NCI-H82 treated with DMSO at 0.1 percent for 48 hours (cell line): ENCODE data around the gene HELT.
"Not testable (repeated sequence)": the region's sequence is repeated elsewhere in the genome, so short reads cannot be mapped to it uniquely, and the experiment has no call there.

ENCODE experiments used
- DNase-seq: peaks from one replicate; lab custom pipeline; 2025; ENCODE audit not compliant: unreplicated experiment; lab: John Stamatoyannopoulos, UW

The HELT gene

GRCh38 chr4:185036019-185036418 is 17.7 kb downstream of the HELT start:
- DNase-seq = no peak

GRCh38 chr4:185036842-185037241 is 18.6 kb downstream of the HELT start:
- DNase-seq = no peak

GRCh38 chr4:185039508-185040273 is 21.4 kb downstream of the HELT start:
- DNase-seq = no peak

- no peak for DNase-seq
Observed at GRCh38 chr4:185040523-185040922, 22.2 kb downstream of the HELT start.

- DNase-seq = not testable (repeated sequence)
Observed at GRCh38 chr4:185050286-185050685, 32.0 kb downstream of the HELT start.

- DNase-seq = not testable (repeated sequence)
Observed at GRCh38 chr4:185051283-185051682, 33.0 kb downstream of the HELT start.

- DNase-seq = no peak
Observed at GRCh38 chr4:185053746-185054145, 35.5 kb downstream of the HELT start.

- no peak for DNase-seq
Observed at GRCh38 chr4:185054272-185054671, 36.0 kb downstream of the HELT start.

GRCh38 chr4:185054886-185055285 is 36.6 kb downstream of the HELT start:
- no peak for DNase-seq

- DNase-seq = no peak
Observed at GRCh38 chr4:185061610-185062009, 43.3 kb downstream of the HELT start.

- no peak for DNase-seq
Observed at GRCh38 chr4:185062606-185063005, 44.3 kb downstream of the HELT start.

- no peak for DNase-seq
Observed at GRCh38 chr4:185066179-185066578, 47.9 kb downstream of the HELT start.

GRCh38 chr4:185068837-185069236 is 50.5 kb downstream of the HELT start:
- DNase-seq = no peak
